ENCODE data around the gene VWA5B2.

VWA5B2 gene

DNA sequence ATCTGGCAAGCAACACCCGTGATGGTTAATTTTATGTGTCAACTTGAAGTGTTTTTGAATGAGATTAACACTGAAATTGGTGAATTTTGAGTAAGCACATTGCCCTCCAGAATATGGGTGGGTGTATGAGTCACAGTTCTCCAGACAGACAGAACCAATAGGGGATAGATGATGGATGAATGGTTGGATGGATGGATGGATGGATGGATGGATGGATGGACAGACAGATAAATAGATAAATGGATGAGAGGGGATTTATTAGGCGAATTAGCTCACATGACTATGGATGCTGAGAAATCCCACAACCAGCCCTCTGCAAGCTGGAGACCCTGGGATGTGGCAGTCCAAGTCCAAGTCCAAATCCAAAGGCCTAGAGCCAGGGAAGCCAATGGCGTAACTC, 5.4 kb upstream of the VWA5B2 start:
- FAIRE-seq (no peak), DNase-seq (ENCODE audit: low spot score) (no peak)

GRCh38 chr3:184227481-184227935, 1.9 kb upstream of the VWA5B2 start:
- FAIRE-seq (no peak), DNase-seq (ENCODE audit: low spot score) (peak; percentile 68)

DNA sequence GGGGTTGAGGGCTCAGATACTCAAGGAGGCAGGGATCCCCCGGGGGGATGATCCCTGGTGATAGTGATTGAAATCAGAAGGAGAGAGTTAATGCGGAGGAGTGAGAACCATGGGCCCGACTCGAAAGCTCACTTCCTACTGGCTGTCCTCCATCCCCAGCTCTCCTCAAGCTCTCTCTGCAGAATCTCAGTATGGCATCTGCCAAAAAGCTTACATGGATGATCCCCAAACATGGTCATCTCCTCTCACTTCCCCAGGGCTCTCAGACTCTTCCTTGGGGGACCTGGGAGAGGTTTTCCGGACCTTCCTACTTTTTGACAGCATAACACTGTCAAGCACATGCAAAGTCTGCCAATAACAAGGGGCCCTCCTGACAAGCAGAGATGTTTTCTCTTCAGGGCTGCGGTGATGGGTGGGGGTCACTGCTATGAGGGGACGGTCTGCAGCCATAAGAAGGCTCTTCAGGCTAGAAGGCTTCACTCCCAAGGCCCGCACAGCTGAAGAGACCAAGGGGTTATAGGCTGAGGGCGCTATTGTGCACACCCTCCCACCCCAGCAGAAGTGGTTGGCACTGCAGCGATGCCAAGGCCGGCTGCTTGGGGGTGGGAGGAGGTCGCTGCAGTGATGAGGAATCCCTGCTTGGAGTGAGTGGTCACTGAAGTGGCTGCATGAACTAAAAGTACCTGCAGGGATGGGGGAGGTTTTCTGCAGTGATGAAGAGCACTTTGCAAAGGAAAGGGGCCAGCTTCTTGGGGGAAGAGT, 828 bp upstream of the VWA5B2 start:
- DNase-seq (ENCODE audit: low spot score) = no peak
- FAIRE-seq = no peak

- DNase-seq (ENCODE audit: low spot score) = no peak
- FAIRE-seq = no peak
Observed at GRCh38 chr3:184230081-184230602, 757 bp downstream of the VWA5B2 start.

GRCh38 chr3:184230603-184231528, 1.5 kb downstream of the VWA5B2 start:
- FAIRE-seq (no peak), DNase-seq (ENCODE audit: low spot score) (no peak)

- FAIRE-seq (no peak), DNase-seq (ENCODE audit: low spot score) (no peak)
Observed at GRCh38 chr3:184231671-184232070, 2.3 kb downstream of the VWA5B2 start.

DNA sequence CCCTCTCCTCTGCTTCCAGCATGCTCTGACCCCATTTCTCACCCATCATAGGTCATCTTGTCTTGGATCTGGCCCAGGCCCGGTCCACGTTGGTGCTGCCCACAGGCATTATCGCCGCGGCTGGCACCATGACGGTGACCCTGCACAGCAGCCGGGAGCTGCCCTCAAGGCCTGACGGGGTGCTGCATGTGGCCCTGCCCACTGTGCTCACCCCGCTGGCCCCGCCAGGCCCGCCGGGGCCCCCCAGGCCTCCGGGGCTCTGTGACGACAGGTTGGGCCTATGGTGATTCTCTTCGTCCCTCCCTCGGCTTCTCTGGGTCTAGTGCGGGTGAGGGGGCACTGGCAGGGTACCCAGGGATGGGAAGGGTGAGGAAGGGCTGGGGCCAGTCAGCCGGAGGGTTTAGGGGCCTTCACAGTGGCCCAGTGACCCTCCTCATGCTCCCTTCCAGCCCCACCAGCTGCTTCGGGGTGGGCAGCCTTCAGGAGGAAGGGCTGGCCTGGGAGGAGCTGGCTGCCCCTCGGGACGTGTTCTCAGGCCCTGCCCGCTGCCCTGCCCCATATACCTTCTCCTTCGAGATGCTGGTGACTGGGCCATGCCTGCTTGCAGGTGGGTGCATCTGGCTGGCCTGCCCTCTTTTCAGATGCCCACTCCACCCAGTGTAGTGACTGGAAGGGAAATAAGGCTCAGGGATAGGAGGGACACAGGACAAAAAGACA, 3.9 kb downstream of the VWA5B2 start:
- no peak for DNase-seq (ENCODE audit: low spot score)
- FAIRE-seq = no peak

DNA sequence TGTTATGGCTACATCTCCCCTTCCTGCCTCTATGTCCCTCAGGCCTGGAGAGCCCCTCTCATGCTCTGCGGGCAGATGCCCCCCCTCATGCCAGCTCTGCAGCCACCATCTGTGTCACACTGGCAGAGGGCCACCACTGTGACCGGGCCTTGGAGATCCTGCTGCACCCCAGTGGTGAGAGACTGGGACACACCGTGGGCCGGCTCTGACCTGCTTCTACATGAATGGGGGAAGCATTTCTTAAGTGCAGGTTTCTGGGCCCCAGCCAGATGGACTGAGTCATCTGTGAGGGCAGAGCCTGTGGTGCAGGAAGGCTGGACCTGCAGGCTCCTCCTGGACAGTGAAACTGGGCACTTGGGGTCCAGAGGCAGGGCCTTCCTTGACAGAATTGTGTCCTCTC, 4.8 kb downstream of the VWA5B2 start:
- no peak for FAIRE-seq
- peak; percentile 88 for DNase-seq (ENCODE audit: low spot score)

GRCh38 chr3:184234671-184235380, 5.4 kb downstream of the VWA5B2 start:
- no peak for DNase-seq (ENCODE audit: low spot score)
- no peak for FAIRE-seq

DNA sequence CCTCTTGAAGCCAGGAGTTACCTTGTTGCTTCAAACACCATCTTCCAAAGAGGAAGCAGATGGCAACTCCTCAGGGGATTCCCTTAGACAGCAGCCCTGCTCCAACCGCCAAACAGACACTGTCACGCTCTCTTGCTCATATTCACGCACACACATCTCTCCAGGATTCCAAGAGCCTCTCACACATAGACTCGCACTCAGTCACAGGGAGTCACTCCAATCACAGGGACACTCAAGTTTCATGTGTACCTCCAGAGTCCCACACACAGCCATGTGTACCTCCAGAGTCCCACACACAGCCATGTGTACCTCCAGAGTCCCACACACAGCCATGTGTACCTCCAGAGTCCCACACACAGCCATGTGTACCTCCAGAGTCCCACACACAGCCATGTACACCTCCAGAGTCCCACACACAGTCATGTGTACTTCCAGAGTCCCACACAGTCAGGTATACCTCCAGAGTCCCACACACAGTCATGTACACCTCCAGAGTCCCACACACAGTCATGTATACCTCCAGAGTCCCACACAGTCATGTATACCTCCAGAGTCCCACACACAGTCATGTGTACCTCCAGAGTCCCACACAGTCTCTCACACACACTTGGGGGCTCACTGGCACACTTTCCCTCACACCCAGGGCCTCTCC, 6.1 kb downstream of the VWA5B2 start:
- no peak for FAIRE-seq

GRCh38 chr3:184236033-184236410, 6.6 kb downstream of the VWA5B2 start:
- FAIRE-seq (no peak), DNase-seq (ENCODE audit: low spot score) (no peak)

More for the DNA sequence above, 6.1 kb downstream of the VWA5B2 start:
- DNase-seq (ENCODE audit: low spot score) = no peak

DNA sequence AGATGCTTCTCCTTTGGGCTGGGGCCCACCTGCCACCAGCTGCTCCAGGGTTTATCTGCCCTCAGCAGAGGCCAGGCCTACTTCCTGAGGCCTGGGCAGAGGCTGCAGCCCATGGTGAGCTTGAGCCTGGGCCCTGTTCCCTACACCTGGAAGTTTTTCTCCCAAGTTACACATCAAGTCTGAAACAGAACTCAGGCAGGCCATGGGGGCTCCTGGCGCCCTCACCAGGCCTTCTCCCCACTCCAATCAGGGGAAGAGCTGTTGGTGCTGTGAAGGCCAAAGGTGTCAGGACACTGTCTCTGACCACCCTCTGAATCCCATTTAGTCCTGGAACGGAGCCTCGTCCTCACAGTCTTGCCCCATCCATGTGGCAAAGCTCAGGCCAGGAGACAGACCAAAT, 7.3 kb downstream of the VWA5B2 start:
- DNase-seq (ENCODE audit: low spot score) (no peak), FAIRE-seq (no peak)

- FAIRE-seq (no peak), DNase-seq (ENCODE audit: low spot score) (no peak)
Observed at GRCh38 chr3:184237211-184237610, 7.8 kb downstream of the VWA5B2 start.

GRCh38 chr3:184237807-184238206, 8.4 kb downstream of the VWA5B2 start:
- DNase-seq (ENCODE audit: low spot score) (no peak), FAIRE-seq (no peak)

- DNase-seq (ENCODE audit: low spot score) = no peak
- FAIRE-seq = no peak
Observed at GRCh38 chr3:184238246-184238818, 8.9 kb downstream of the VWA5B2 start.

DNA sequence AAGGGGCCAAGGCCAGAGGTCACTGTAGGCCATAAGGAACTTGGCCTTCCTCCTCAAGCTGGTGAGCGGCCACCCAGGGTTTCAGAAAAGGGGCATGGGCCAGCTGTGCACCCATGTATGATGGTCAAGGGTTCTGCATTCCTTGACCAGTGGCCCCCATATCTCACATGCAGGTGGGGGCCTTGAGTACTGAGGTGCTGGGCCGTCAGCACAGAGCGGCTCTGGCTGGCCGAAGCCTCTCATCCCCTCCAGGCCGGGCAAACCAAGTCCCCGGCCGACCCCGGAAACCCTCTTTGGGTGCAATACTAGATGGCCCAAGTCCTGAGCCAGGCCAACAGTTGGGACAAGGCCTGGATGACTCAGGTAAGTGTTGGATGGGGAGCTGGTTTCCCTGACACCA, 9.8 kb downstream of the VWA5B2 start:
- FAIRE-seq (no peak), DNase-seq (ENCODE audit: low spot score) (no peak)

GRCh38 chr3:184239708-184240107, 10.3 kb downstream of the VWA5B2 start:
- FAIRE-seq = no peak

GRCh38 chr3:184240384-184241140, 11.2 kb downstream of the VWA5B2 start:
- FAIRE-seq (no peak), DNase-seq (ENCODE audit: low spot score) (no peak)

More at GRCh38 chr3:184239708-184240107, 10.3 kb downstream of the VWA5B2 start:
- no peak for DNase-seq (ENCODE audit: low spot score)

- DNase-seq (ENCODE audit: low spot score) (no peak), FAIRE-seq (no peak)
Observed at GRCh38 chr3:184241141-184241446, 11.7 kb downstream of the VWA5B2 start.

Data from urothelium cell line (cell line).